HAP-1 (cell line): ENCODE measurements around the gene NACC2.

Experiments
- DNase-seq, 2 experiments: peaks; one replicate each; pipeline ENCODE4 v3.0.0-alpha.2; 2016 to 2020; ENCODE audit warnings: low spot score in 2 of 2
- H3K27me3 ChIP-seq: fragments of 250-450 bp; sonication (Bioruptor Pico); 2 replicates; pipeline ENCODE4 v1.5.1; 2020; ENCODE audit warnings: low read depth, mild to moderate bottlenecking, moderate library complexity
- H3K36me3 ChIP-seq: fragments of 250-450 bp; sonication (Bioruptor Pico); replicated peaks from 2 replicates; pipeline ENCODE4 v1.5.1; 2020; ENCODE audit warnings: mild to moderate bottlenecking
- H3K4me1 ChIP-seq: fragments of 250-450 bp; sonication (Bioruptor Pico); 2 replicates; pipeline ENCODE4 v1.5.1; 2020; ENCODE audit warnings: mild to moderate bottlenecking
- H3K4me3 ChIP-seq: fragments of 250-450 bp; sonication (Bioruptor Pico); 2 replicates; pipeline ENCODE4 v1.5.1; 2020; ENCODE audit warnings: mild to moderate bottlenecking, moderate library complexity
- H3K9me3 ChIP-seq: fragments of 250-450 bp; sonication (Bioruptor Pico); 2 replicates; pipeline ENCODE4 v1.5.1; 2020; ENCODE audit warnings: mild to moderate bottlenecking, moderate library complexity
- in situ Hi-C: fragments of 300-500 bp; cut with MboI; formaldehyde crosslinking; loops from 3 replicates; pipeline ENCODE4 v1.14.3; 2020; ENCODE audit warnings: low sequenced_read_pairs, inconsistent platforms, mixed read lengths

NACC2 gene

DNA sequence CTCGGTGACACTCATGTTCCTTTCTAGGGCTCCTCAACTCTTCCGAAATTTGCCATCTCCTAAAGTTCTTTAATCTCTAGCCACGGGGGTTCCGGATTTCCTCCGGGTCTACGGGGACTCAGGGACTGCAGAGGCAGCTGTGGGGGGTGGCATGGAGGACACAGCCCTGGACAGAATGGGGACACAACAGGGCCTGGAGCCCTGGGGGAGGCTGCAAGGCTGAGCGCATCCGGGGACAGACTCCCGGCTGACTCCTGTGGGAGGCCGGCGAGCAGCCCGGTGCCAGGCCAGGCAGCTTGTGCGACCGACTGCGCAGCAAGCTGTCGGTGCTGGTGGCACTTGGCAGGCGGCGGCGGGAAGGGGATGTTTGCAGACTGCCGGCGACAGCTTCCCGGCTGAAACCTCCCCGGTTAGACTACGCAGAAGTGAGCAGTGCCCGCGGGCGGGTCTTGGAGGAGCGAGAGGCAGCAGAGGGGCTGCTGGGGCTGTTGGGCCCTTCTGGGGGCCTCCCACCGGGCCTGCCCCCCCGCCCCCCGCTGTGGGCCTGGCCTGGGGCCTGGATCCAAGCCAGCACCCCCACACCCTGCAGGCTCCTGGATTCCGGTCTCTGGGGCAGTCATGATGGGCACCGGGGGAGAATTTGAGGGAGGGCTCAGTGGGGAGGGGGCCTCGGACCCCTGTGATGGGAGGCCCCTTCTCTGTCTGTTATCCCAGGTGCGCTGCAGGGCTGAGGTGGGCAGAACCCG, 105.2 kb downstream of the NACC2 start:
- H3K27me3 ChIP-seq: peaks cover 2% of the 10 kb centered on the region; the same call in 1 of the 2 replicates
- no peaks in the 10 kb centered on the region for H3K9me3 ChIP-seq
- no peak overlapping the region for H3K4me3 ChIP-seq
- in situ Hi-C loops: no loop called here
- H3K36me3 ChIP-seq: no peaks in the 10 kb centered on the region
- H3K4me1 ChIP-seq: peaks cover 17% of the 10 kb centered on the region
- DNase-seq: no peak

DNA sequence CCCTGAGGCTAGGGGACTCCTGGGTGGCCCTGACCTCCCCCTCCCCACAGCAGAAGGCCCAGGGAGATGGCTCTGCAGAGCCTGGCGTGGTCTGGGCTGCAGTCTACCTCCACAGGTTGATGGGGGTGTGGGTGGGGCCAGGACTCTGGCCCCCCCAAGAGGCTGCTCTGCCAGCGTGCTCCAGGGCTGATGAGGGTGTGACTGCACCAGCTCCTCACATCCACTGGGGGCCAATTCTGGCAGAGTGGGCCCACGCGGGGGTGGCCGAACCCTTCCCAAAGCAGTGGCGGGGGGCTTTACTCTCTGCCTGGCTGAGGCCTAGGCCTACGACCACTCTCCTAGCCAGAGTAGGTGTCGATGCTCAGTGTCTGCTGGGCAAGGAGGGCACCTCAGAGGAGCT, 105.9 kb downstream of the NACC2 start:
- peaks cover 8% of the 10 kb centered on the region; the same call in 1 of the 2 replicates for H3K27me3 ChIP-seq
- H3K36me3 ChIP-seq: no peaks in the 10 kb centered on the region
- in situ Hi-C loops: no loop called here
- H3K9me3 ChIP-seq: no peaks in the 10 kb centered on the region
- no peak overlapping the region for H3K4me3 ChIP-seq
- DNase-seq: no peak
- H3K4me1 ChIP-seq: peaks cover 17% of the 10 kb centered on the region

GRCh38 chr9:135988493-135988892, 106.6 kb downstream of the NACC2 start:
- Histone ChIP-seq H3K9me3 (no peaks in the 10 kb centered on the region), H3K27me3 (peaks cover 14% of the 10 kb centered on the region), H3K36me3 (no peaks in the 10 kb centered on the region), H3K4me3 (no peak overlapping the region), H3K4me1 (peaks cover 14% of the 10 kb centered on the region)
- DNase-seq: no peak
- in situ Hi-C loops: no loop called here

- no peak for DNase-seq
- Histone ChIP-seq H3K27me3 (peaks cover 20% of the 10 kb centered on the region), H3K4me3 (no peak overlapping the region), H3K4me1 (peaks cover 8% of the 10 kb centered on the region), H3K9me3 (no peaks in the 10 kb centered on the region), H3K36me3 (no peaks in the 10 kb centered on the region)
- in situ Hi-C loops: no loop called here
Observed at GRCh38 chr9:135987838-135988404, 107.2 kb downstream of the NACC2 start.

DNA sequence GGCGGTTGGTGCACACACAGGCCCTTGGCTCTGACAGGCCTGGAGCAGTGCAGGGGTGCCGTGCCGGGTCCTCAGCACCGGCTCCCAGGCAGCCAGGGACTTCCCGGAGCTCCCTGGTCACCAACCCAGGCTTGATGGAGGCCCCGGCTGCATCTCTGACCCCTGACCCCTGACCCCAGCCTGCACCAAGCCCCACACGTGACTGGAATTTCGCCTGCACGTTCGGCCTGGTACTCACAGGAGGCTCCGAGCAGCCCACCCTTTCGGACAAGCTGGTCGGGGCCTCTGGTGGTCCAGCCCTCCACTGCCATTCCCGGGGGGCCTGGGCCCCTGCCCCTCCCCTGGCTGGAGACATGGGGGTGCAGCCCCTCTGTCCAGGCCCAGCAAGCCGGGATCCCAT, 108.5 kb downstream of the NACC2 start:
- H3K36me3 ChIP-seq: no peaks in the 10 kb centered on the region
- in situ Hi-C loops: no loop called here
- H3K27me3 ChIP-seq: peaks cover 29% of the 10 kb centered on the region
- no peak for DNase-seq
- H3K4me3 ChIP-seq: no peak overlapping the region
- no peaks in the 10 kb centered on the region for H3K4me1 ChIP-seq
- H3K9me3 ChIP-seq: no peaks in the 10 kb centered on the region

DNA sequence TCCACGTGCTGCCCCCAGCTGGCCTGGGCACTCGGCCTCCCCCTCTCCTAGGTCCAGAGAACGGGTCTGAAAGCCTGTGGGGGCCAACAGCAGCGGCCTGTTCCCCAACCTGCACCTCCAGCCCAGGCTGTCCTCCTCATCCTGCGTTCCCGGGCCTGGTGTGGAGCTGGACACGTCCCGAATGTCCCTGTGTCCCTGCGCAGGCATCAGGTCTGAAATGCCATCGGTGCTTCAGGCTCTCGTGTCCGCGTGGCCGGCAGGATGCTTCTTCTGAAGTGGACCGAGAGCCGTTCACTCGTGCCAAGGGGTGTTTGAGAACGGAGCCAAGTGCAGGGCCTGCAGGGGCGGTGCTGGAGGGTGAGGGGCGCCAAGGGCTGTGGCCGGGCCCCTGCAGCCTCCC, 109.2 kb downstream of the NACC2 start:
- no peaks in the 10 kb centered on the region for H3K36me3 ChIP-seq
- in situ Hi-C loops: no loop called here
- H3K4me1 ChIP-seq: no peaks in the 10 kb centered on the region
- no peaks in the 10 kb centered on the region for H3K9me3 ChIP-seq
- no peak overlapping the region for H3K4me3 ChIP-seq
- DNase-seq: no peak
- peaks cover 31% of the 10 kb centered on the region for H3K27me3 ChIP-seq

- DNase-seq: no peak
- Histone ChIP-seq H3K36me3 (no peaks in the 10 kb centered on the region), H3K4me1 (no peaks in the 10 kb centered on the region), H3K9me3 (no peaks in the 10 kb centered on the region), H3K4me3 (no peak overlapping the region), H3K27me3 (peaks cover 32% of the 10 kb centered on the region)
- in situ Hi-C loops: no loop called here
Observed at GRCh38 chr9:135985459-135985774, 109.7 kb downstream of the NACC2 start.

- peaks cover 41% of the 10 kb centered on the region for H3K27me3 ChIP-seq
Observed at GRCh38 chr9:135984072-135984710, 110.9 kb downstream of the NACC2 start.

DNA sequence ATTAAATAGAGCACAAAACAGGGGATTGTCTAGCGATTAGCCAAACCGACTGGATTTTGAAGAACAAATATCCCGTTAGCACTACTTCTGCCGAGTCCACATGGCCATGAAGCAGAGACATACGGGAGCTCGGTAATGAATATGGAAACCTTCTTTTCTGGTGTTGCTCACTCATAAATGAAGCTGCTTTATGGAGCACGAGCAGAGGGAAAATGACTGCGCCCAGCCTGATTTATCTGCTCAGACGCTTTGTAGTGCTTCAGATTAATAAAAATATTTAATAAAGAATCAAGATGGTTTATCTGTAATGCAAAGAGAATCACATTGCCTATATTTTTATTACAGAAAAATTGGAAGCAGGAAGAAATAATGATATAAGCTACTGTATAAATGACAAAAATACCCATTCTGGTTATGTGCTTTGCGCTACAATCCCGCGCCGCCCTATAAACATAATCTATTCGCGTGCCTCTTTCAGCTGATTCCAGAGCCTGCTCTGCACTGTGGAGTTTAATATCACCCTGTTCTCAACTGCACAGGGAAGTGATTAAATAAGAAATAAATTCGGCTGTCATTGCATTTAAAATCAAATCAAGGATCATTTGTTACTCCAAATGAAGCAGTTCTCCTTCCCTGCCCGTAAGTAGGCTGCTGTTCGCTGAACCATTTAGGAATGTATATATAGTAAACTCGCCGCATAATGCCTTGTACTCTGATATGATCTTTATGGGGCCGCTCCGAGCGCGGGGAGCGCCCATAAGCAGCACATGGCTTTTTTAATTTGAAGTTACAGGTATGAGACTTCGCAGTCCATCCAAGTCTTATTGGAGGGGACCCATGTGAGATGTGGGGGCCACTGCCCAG, 111.6 kb downstream of the NACC2 start:
- Histone ChIP-seq H3K27me3 (peaks cover 46% of the 10 kb centered on the region), H3K9me3 (no peaks in the 10 kb centered on the region), H3K4me1 (no peaks in the 10 kb centered on the region), H3K4me3 (no peak overlapping the region), H3K36me3 (no peaks in the 10 kb centered on the region)
- no peak for DNase-seq
- in situ Hi-C loops: no loop called here

More at GRCh38 chr9:135984072-135984710, 110.9 kb downstream of the NACC2 start:
- Histone ChIP-seq H3K36me3 (no peaks in the 10 kb centered on the region), H3K4me1 (no peaks in the 10 kb centered on the region), H3K9me3 (no peaks in the 10 kb centered on the region), H3K4me3 (no peak overlapping the region)
- no peak for DNase-seq
- in situ Hi-C loops: no loop called here

DNA sequence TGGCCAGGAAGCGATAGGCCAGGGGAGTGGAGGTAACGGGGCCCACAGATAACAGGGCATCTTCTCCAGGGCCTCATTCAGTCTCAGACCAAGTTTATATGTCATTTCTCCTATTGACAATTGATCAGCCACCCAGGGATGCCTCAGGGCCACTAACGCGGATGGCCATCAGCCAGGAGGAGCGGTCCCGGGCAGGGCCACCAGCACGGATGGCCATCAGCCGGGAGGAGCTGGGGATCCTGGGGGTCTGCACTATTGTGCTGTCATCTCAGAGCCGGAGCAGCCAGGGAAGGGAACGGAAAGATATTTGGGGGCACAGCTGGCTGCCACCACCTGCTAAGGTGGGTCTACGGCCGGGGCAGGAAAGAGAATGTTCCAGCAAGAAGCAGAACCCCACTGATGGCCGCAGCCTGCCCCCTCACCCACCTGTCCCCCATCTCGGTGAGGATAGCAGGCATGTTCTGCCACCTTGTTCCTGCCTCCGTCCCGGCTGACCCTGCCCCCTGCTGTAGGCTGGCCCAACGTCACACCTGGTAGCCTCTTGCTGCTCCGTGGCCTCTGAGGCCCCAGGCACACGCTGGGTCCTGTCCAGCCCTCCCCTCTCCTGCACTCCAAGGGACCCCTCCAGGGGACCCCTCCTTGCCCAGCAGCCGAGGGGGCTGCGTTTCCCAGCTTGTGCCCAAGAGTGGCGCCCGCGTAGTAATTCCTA, 112.4 kb downstream of the NACC2 start:
- H3K36me3 ChIP-seq: no peaks in the 10 kb centered on the region
- H3K4me1 ChIP-seq: no peaks in the 10 kb centered on the region
- in situ Hi-C loops: no loop called here

GRCh38 chr9:135980926-135981630, 114.0 kb downstream of the NACC2 start:
- in situ Hi-C loops: no loop called here
- Histone ChIP-seq H3K36me3 (no peaks in the 10 kb centered on the region), H3K4me3 (no peak overlapping the region), H3K9me3 (no peaks in the 10 kb centered on the region), H3K27me3 (peaks cover 52% of the 10 kb centered on the region), H3K4me1 (no peaks in the 10 kb centered on the region)
- no peak for DNase-seq

More for the DNA sequence above, 112.4 kb downstream of the NACC2 start:
- no peak for DNase-seq
- Histone ChIP-seq H3K9me3 (no peaks in the 10 kb centered on the region), H3K27me3 (peaks cover 46% of the 10 kb centered on the region), H3K4me3 (no peak overlapping the region)

DNA sequence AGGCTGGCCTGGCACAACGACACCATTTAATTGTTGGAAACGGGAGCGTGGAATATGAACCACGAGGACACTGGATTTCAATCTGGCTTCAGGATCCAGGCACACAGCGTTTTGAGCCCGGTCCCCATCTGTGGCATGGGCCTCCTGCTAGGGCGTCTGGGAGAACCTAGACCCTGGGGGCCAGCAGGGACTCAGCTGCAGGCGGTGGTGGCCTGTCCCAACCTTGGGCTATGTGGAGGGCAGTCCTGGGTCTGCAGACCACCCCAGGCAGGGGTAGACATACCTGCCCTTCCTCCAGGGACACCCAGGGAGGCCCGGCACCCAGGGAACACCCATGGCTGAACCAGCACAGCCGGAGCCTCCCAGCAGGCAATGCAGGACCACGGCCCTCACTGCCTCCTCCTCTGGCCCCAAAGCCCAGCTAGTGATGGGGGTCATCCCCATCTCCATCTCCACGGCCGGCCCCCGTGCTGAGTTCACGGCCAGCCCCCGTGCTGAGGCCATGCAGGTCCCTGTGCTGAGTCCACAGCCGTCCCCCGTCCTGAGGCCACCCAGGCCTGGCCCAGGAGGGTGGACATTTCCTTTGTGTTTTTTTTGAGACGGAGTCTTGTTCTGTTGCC, 115.4 kb downstream of the NACC2 start:
- in situ Hi-C loops: no loop called here
- no peaks in the 10 kb centered on the region for H3K4me1 ChIP-seq
- peaks cover 50% of the 10 kb centered on the region for H3K27me3 ChIP-seq
- no peaks in the 10 kb centered on the region for H3K9me3 ChIP-seq
- DNase-seq: no peak
- H3K36me3 ChIP-seq: no peaks in the 10 kb centered on the region
- H3K4me3 ChIP-seq: no peak overlapping the region
